Kidney (tissue), 14 donors: ENCODE data around the gene SASH1. TPM values are rescaled to one million over a fixed set of nuclear protein-coding genes. Genes with fewer than 3 reads are reported as not detected.

Source experiments
- DNase-seq, 5 donors: peaks; one replicate each; pipeline ENCODE4 v3.0.0-alpha.2; 2013 to 2020
- FAIRE-seq: peaks from 2 replicates; lab custom pipeline; 2012; peaks lifted over from hg19 to GRCh38; lab: Jason Lieb, UNC
- H3K27ac ChIP-seq, 2 donors: one replicate each; pipeline ENCODE4 v1.7.0; 2013; ENCODE audit warnings: low read depth in 2 of 2, low read length in 2 of 2, inconsistent platforms in 1 of 2
- H3K27me3 ChIP-seq: one replicate; pipeline ENCODE4 v1.7.1; 2013; ENCODE audit warnings: low read length, inconsistent platforms; ENCODE audit not compliant: control insufficient read depth, insufficient read depth
- H3K36me3 ChIP-seq, 3 donors: one replicate each; pipeline versions ENCODE4 v1.7.0 to v1.7.1; 2013; ENCODE audit warnings: low read length in 3 of 3, control low read depth in 1 of 3, inconsistent platforms in 1 of 3; ENCODE audit not compliant: insufficient read depth in 3 of 3, control insufficient read depth in 2 of 3
- H3K4me1 ChIP-seq, 3 donors: one replicate each; pipeline versions ENCODE4 v1.7.0 to v1.7.1; 2013; ENCODE audit warnings: low read length in 3 of 3, inconsistent platforms in 1 of 3, low read depth in 1 of 3; ENCODE audit not compliant: control insufficient read depth in 2 of 3, insufficient read depth in 2 of 3
- H3K4me3 ChIP-seq, 3 donors: one replicate each; pipeline versions ENCODE4 v1.7.0 to v1.8.1; 2013; ENCODE audit warnings: low read length in 3 of 3, control low read depth in 1 of 3, inconsistent platforms in 1 of 3
- H3K9ac ChIP-seq, 3 donors: one replicate each; pipeline versions ENCODE4 v1.7.0 to v1.7.1; 2013; ENCODE audit warnings: low read length in 3 of 3, control low read depth in 1 of 3, inconsistent platforms in 1 of 3
- H3K9me3 ChIP-seq, 3 donors: one replicate each; pipeline versions ENCODE4 v1.7.0 to v1.7.1; 2013; ENCODE audit warnings: low read length in 3 of 3, control low read depth in 1 of 3, inconsistent platforms in 1 of 3; ENCODE audit not compliant: control insufficient read depth in 2 of 3, insufficient read depth in 1 of 3
- intact Hi-C: fragments of 100-400 bp; cut with DNase I; formaldehyde crosslinking; loops from one replicate; pipeline ENCODE4 v1.11.1; 2022
- polyA plus RNA-seq: library from polyadenylated mRNA; stranded (reverse); fragments of 350-450 nt; fragmentation: Illumina TruSeq; extraction: RNeasy Lipid Tissue Mini Kit (QIAGEN cat#74804); gene quantifications from one replicate; pipeline ENCODE4 v1.2.3, GENCODE V29; 2014; ENCODE audit warnings: low read depth, low replicate concordance; ENCODE audit not compliant: insufficient read depth
- total RNA-seq: library from RNA; stranded (reverse); fragmentation: NEBNext Ultra II Directional; extraction: Animal tissue kit (Norgen Biotek cat#: 25700); gene quantifications from one replicate; pipeline ENCODE4 v1.2.1, GENCODE V29; 2021
- TF ChIP-seq, protein P1 (sequence below): IDR thresholded peaks from 3 replicates; pipeline ENCODE4 v1.5.1; 2012; ENCODE audit warnings: mild to moderate bottlenecking, moderate library complexity, borderline replicate concordance; ENCODE audit not compliant: insufficient read depth; ENCODE audit errors: extremely low read depth
- donor health status: control.
- donor health status: control.
- donor health status: control.
- donor health status: control.
- donor health status: control.
- donor health status: DM: yes; HTN: yes; CAD: no.
- donor health status: Normal renal cell carcinoma (clear cell type).

The SASH1 gene
- total and polyA plus RNA-seq, 2 donors from 2014 or later: 6.2 to 148 TPM

GRCh38 chr6:148521586-148521985, 178.9 kb downstream of the SASH1 start:
- H3K4me3 ChIP-seq: no peak overlapping the region
- peaks cover 0 to 15% (median 7%) of the 10 kb centered on the region in 3 donors for H3K36me3 ChIP-seq
- no peak overlapping the region for H3K9ac ChIP-seq
- TF ChIP-seq, protein P1, sequence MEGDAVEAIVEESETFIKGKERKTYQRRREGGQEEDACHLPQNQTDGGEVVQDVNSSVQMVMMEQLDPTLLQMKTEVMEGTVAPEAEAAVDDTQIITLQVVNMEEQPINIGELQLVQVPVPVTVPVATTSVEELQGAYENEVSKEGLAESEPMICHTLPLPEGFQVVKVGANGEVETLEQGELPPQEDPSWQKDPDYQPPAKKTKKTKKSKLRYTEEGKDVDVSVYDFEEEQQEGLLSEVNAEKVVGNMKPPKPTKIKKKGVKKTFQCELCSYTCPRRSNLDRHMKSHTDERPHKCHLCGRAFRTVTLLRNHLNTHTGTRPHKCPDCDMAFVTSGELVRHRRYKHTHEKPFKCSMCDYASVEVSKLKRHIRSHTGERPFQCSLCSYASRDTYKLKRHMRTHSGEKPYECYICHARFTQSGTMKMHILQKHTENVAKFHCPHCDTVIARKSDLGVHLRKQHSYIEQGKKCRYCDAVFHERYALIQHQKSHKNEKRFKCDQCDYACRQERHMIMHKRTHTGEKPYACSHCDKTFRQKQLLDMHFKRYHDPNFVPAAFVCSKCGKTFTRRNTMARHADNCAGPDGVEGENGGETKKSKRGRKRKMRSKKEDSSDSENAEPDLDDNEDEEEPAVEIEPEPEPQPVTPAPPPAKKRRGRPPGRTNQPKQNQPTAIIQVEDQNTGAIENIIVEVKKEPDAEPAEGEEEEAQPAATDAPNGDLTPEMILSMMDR: no peak
- intact Hi-C loops: no loop called here
- FAIRE-seq (no peak), DNase-seq (no peak)
- peaks cover 0 to 4% (median 0%) of the 10 kb centered on the region in 3 donors for H3K4me1 ChIP-seq
- H3K9me3 ChIP-seq: no peaks in the 10 kb centered on the region
- H3K27me3 ChIP-seq: no peaks in the 10 kb centered on the region
- no peak overlapping the region for H3K27ac ChIP-seq

DNA sequence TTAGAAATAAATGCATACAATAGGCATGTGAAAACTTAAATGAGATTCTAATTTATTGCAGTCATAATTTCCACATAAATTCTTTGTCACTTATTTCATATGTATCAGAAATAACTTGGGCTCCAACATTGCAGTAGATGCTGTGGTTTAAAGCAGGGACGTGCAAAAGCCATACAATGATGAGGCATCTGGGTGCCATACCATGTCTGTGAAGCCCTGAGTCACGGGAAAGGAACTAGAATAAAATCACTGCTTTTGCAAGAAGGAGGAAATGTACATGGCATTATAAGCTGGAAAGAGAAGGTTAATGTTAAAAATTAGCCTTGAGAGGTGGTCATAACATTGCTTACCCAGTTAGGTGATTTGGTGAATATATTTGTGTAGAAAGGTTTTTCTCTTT, 180.4 kb downstream of the SASH1 start:
- intact Hi-C loops: no loop called here
- no peaks in the 10 kb centered on the region for H3K27me3 ChIP-seq
- no peak overlapping the region for H3K9ac ChIP-seq
- H3K4me3 ChIP-seq: no peak overlapping the region
- peaks cover 0 to 15% (median 10%) of the 10 kb centered on the region in 3 donors for H3K36me3 ChIP-seq
- FAIRE-seq (no peak), DNase-seq (no peak)
- TF ChIP-seq, protein P1: no peak
- no peaks in the 10 kb centered on the region for H3K9me3 ChIP-seq
- no peak overlapping the region for H3K27ac ChIP-seq
- no peaks in the 10 kb centered on the region for H3K4me1 ChIP-seq

DNA sequence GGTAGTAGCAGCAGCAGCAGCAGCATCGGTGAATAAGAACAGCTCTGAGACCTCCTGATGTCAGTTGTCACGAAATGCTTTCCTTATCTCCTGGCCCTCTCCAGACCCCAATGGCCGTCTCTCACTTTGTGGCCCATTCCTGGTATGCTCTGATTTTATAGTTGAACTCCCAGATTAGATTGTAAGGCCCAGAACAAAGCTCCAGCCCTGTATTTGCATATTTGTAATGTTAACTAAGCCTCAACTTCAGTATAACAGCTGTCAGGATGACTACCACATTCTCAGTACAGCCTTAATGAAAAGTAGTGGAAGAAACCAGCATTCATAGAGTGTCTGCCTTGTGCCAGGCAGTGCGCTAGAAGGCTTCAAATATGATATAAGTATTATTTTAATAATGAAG, 180.9 kb downstream of the SASH1 start:
- no peak overlapping the region for H3K9ac ChIP-seq
- H3K9me3 ChIP-seq: no peaks in the 10 kb centered on the region
- intact Hi-C loops: no loop called here
- FAIRE-seq (no peak), DNase-seq (no peak)
- H3K36me3 ChIP-seq: peaks cover 0 to 15% (median 10%) of the 10 kb centered on the region in 3 donors
- H3K4me1 ChIP-seq: no peaks in the 10 kb centered on the region
- no peaks in the 10 kb centered on the region for H3K27me3 ChIP-seq
- no peak overlapping the region for H3K27ac ChIP-seq
- TF ChIP-seq, protein P1: no peak
- H3K4me3 ChIP-seq: no peak overlapping the region

DNA sequence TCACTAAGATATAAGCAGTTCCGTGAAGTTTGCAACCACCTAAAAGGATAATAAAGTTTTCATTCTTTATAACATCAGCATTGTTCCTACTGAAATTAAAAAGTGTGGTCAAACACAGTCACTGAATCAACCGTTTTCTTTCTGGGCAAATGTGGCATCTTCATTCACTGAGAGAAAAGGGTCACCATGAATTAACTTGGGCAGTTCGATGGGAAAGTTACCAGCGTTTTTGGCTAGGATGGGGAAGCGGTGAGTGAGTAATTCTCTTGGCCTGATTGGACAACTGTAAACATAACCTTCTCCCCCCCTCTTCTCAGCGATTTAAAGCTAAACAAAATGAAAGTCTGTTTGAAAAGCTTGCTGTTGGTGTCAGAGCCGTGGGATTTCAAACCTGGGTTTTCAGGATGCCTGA, 181.8 kb downstream of the SASH1 start:
- intact Hi-C loops: no loop called here
- no peaks in the 10 kb centered on the region for H3K4me1 ChIP-seq
- no peak overlapping the region for H3K4me3 ChIP-seq
- no peaks in the 10 kb centered on the region for H3K9me3 ChIP-seq
- H3K36me3 ChIP-seq: peaks cover 0 to 14% (median 10%) of the 10 kb centered on the region in 3 donors
- no peaks in the 10 kb centered on the region for H3K27me3 ChIP-seq
- FAIRE-seq (no peak), DNase-seq (no peak)
- TF ChIP-seq, protein P1: no peak
- no peak overlapping the region for H3K27ac ChIP-seq
- no peak overlapping the region for H3K9ac ChIP-seq
